GM21723 (cell line): ENCODE data around the gene MAP2K6.

Experiments used
- ATAC-seq: cut with Tn5 transposase; IDR thresholded peaks from one replicate; pipeline ENCODE4 v1.9.1; 2021; ENCODE audit warnings: mild to moderate bottlenecking, moderate library complexity; ENCODE audit not compliant: unreplicated experiment

The MAP2K6 gene

GRCh38 chr17:69528035-69528434 is 113.5 kb downstream of the MAP2K6 start:
- no peak for ATAC-seq

GRCh38 chr17:69533481-69534234 is 119.2 kb downstream of the MAP2K6 start:
- ATAC-seq, result no peak

GRCh38 chr17:69534235-69534621 is 119.7 kb downstream of the MAP2K6 start:
- ATAC-seq, result no peak

- no peak for ATAC-seq
These were observed 120.6 kb downstream of the MAP2K6 start for GRCh38 chr17:69535016-69535570.

GRCh38 chr17:69538795-69539194 is 124.3 kb downstream of the MAP2K6 start:
- ATAC-seq, result no peak

GRCh38 chr17:69539274-69539673 is 124.8 kb downstream of the MAP2K6 start:
- ATAC-seq, result no peak

GRCh38 chr17:69539781-69540319 is 125.4 kb downstream of the MAP2K6 start:
- no peak for ATAC-seq

GRCh38 chr17:69540356-69540755 is 125.9 kb downstream of the MAP2K6 start:
- no peak for ATAC-seq

- no peak for ATAC-seq
These were observed 132.7 kb downstream of the MAP2K6 start for GRCh38 chr17:69547230-69547629.

GRCh38 chr17:69547947-69548346 is 133.4 kb downstream of the MAP2K6 start:
- peak; percentile 79 for ATAC-seq

- ATAC-seq, result no peak
These were observed 136.9 kb downstream of the MAP2K6 start for GRCh38 chr17:69551212-69552010.

GRCh38 chr17:69552986-69553667 is 138.6 kb downstream of the MAP2K6 start:
- no peak for ATAC-seq

- ATAC-seq, result no peak
These were observed 140.6 kb downstream of the MAP2K6 start for GRCh38 chr17:69555056-69555455.

- ATAC-seq, result no peak
These were observed 142.8 kb downstream of the MAP2K6 start for GRCh38 chr17:69557339-69557738.

- ATAC-seq, result no peak
These were observed 144.3 kb downstream of the MAP2K6 start for GRCh38 chr17:69558796-69559195.

GRCh38 chr17:69560987-69561441 is 146.5 kb downstream of the MAP2K6 start:
- ATAC-seq, result no peak

- ATAC-seq, result no peak
These were observed 147.0 kb downstream of the MAP2K6 start for GRCh38 chr17:69561462-69561861.

GRCh38 chr17:69565447-69565846 is 150.9 kb downstream of the MAP2K6 start:
- no peak for ATAC-seq

- no peak for ATAC-seq
These were observed 152.6 kb downstream of the MAP2K6 start for GRCh38 chr17:69567130-69567529.

GRCh38 chr17:69572747-69573146 is 158.2 kb downstream of the MAP2K6 start:
- ATAC-seq, result no peak

GRCh38 chr17:69573396-69573795 is 158.9 kb downstream of the MAP2K6 start:
- no peak for ATAC-seq
